IMR-90 (cell line): ENCODE measurements around the gene SFXN3. TPM values are rescaled to one million over a fixed set of nuclear protein-coding genes. Genes with fewer than 3 reads are reported as not detected.

ENCODE experiments used
- ATAC-seq: fragments of 200-7000 bp; cut with Tn5 transposase; 2 replicates; pipeline ENCODE4 v1.9.1; 2020; ENCODE audit warnings: low read depth, mild to moderate bottlenecking, moderate library complexity
- BruUV-seq: library from RNA; stranded (reverse); fragments of 400-500 nt; replicated peaks from 2 replicates; lab custom pipeline; 2021; lab: Mats Ljungman, UMichigan
- CTCF ChIA-PET: fragments of 300-600 bp; formaldehyde crosslinking; extraction: SDS; loops from one replicate; lab custom pipeline; 2021; ENCODE audit warnings: antibody characterized with exemption; lab: Yijun Ruan, JAX
- POLR2A ChIA-PET: fragments of 300-600 bp; sonication (Branson Sonifier 250); formaldehyde crosslinking; loops from one replicate; lab custom pipeline; 2022; ENCODE audit warnings: antibody characterized with exemption; ENCODE audit not compliant: unreplicated experiment; lab: Charles Lee
- DNase-seq: peaks from one replicate; pipeline ENCODE4 v3.0.0; 2013
- H2AFZ ChIP-seq: replicated peaks from 2 replicates; pipeline ENCODE3; 2013; ENCODE audit warnings: low read length, mild to moderate bottlenecking; ENCODE audit not compliant: poor library complexity
- H2AK5ac ChIP-seq: 2 replicates; pipeline ENCODE4 v1.6.1; 2013; ENCODE audit warnings: low read depth, low read length, inconsistent platforms
- H2AK9ac ChIP-seq: replicated peaks from 2 replicates; pipeline ENCODE3; 2013; ENCODE audit warnings: mild to moderate bottlenecking, low read depth, low read length, moderate library complexity; ENCODE audit not compliant: poor library complexity
- H2BK120ac ChIP-seq: 2 replicates; pipeline ENCODE4 v1.6.1; 2013; ENCODE audit warnings: low read depth, low read length, inconsistent platforms
- H2BK15ac ChIP-seq: 3 replicates; pipeline ENCODE4 v1.6.1; 2013; ENCODE audit warnings: low read depth, low read length, inconsistent platforms
- H2BK20ac ChIP-seq: 2 replicates; pipeline ENCODE4 v1.6.1; 2013; ENCODE audit warnings: low read depth, mild to moderate bottlenecking, inconsistent platforms, low read length, moderate library complexity
- H2BK5ac ChIP-seq: 2 replicates; pipeline ENCODE4 v1.6.1; 2013; ENCODE audit warnings: mild to moderate bottlenecking, low read depth, low read length, inconsistent platforms; ENCODE audit not compliant: poor library complexity, severe bottlenecking
- H3K14ac ChIP-seq: replicated peaks from 2 replicates; pipeline ENCODE4 v1.6.1; 2013; ENCODE audit warnings: low read depth, low read length, inconsistent platforms
- H3K18ac ChIP-seq: 2 replicates; pipeline ENCODE4 v1.6.1; 2013; ENCODE audit warnings: low read depth, low read length, control low read depth
- H3K23ac ChIP-seq: 2 replicates; pipeline ENCODE4 v1.6.1; 2013; ENCODE audit warnings: low read depth, low read length, inconsistent platforms
- H3K27ac ChIP-seq: 2 replicates; pipeline ENCODE4 v1.5.1; 2013; ENCODE audit warnings: mild to moderate bottlenecking, control low read depth, low read length; ENCODE audit not compliant: insufficient read depth
- H3K27me3 ChIP-seq: 2 replicates; pipeline ENCODE4 v1.6.1; 2013; ENCODE audit warnings: low read length; ENCODE audit not compliant: control insufficient read depth, insufficient read depth
- H3K36me3 ChIP-seq: 2 replicates; pipeline ENCODE4 v1.6.1; 2013; ENCODE audit warnings: low read length, mixed read lengths; ENCODE audit not compliant: control insufficient read depth, insufficient read depth
- H3K4ac ChIP-seq: 2 replicates; pipeline ENCODE4 v1.6.1; 2013; ENCODE audit warnings: low read depth, low read length, inconsistent platforms
- H3K4me1 ChIP-seq: 2 replicates; pipeline ENCODE4 v1.6.1; 2013; ENCODE audit warnings: low read length, mixed read lengths; ENCODE audit not compliant: control insufficient read depth, insufficient read depth
- H3K4me2 ChIP-seq: 2 replicates; pipeline ENCODE4 v1.6.1; 2013; ENCODE audit warnings: low read depth, mild to moderate bottlenecking, control low read depth, low read length, moderate library complexity
- H3K4me3 ChIP-seq: 2 replicates; pipeline ENCODE4 v1.5.1; 2013; ENCODE audit warnings: low read depth, mild to moderate bottlenecking, control low read depth, low read length, moderate library complexity; ENCODE audit not compliant: insufficient read depth
- H3K56ac ChIP-seq: 2 replicates; pipeline ENCODE4 v1.6.1; 2013; ENCODE audit warnings: low read length, inconsistent platforms; ENCODE audit not compliant: insufficient read depth; ENCODE audit errors: extremely low read depth
- H3K79me1 ChIP-seq, 2 experiments: 2 replicates each; pipeline ENCODE4 v1.6.1; 2013; ENCODE audit warnings: low read length in 2 of 2, inconsistent platforms in 1 of 2, low read depth in 1 of 2
- H3K9ac ChIP-seq: 2 replicates; pipeline ENCODE4 v1.6.1; 2013; ENCODE audit warnings: low read depth, low read length, control low read depth
- H3K9me1 ChIP-seq: 2 replicates; pipeline ENCODE4 v1.6.1; 2013; ENCODE audit warnings: low read length, inconsistent platforms; ENCODE audit not compliant: insufficient read depth
- H3K9me3 ChIP-seq: 2 replicates; pipeline ENCODE4 v1.6.1; 2013; ENCODE audit warnings: low read length; ENCODE audit not compliant: control insufficient read depth, insufficient read depth
- H4K20me1 ChIP-seq: 2 replicates; pipeline ENCODE4 v1.6.1; 2013; ENCODE audit warnings: low read length, inconsistent platforms; ENCODE audit not compliant: insufficient read depth
- H4K5ac ChIP-seq: 2 replicates; pipeline ENCODE4 v1.6.1; 2013; ENCODE audit warnings: mild to moderate bottlenecking, low read depth, low read length, control low read depth
- H4K8ac ChIP-seq, 2 experiments: 2 replicates each; pipeline ENCODE4 v1.6.1; 2013; ENCODE audit warnings: low read depth in 2 of 2, low read length in 2 of 2, control low read depth in 1 of 2, inconsistent platforms in 1 of 2
- H4K91ac ChIP-seq: 2 replicates; pipeline ENCODE4 v1.6.1; 2013; ENCODE audit warnings: low read depth, low read length, inconsistent platforms; ENCODE audit not compliant: insufficient read depth
- CTCF ChIP-seq: conservative IDR thresholded peaks from 2 replicates; pipeline ENCODE4 v1.5.1; 2012; ENCODE audit warnings: mild to moderate bottlenecking, low read depth, low read length, improper control_type of control experiment
- NFE2L2 ChIP-seq: fragments of 150-350 bp; IDR thresholded peaks from 2 replicates; pipeline ENCODE4 v1.6.1; 2016; ENCODE audit warnings: low read depth, mild to moderate bottlenecking, low read length
- WGBS, 2 experiments: methylation state at CpG; one replicate each; pipeline versions ENCODE4 v1.1.5 to v1.1.7; 2013; ENCODE audit warnings: missing lambda C conversion rate in 2 of 2; ENCODE audit not compliant: insufficient read length in 1 of 2; ENCODE audit errors: extremely low coverage in 2 of 2; 5-methylcytosine and 5-hydroxymethylcytosine counted together
- dilution Hi-C: fragments of 300-500 bp; cut with HindIII; formaldehyde crosslinking; loops from one replicate; pipeline ENCODE4 v1.14.3; 2018; ENCODE audit warnings: low sequenced_read_pairs; ENCODE audit not compliant: unreplicated experiment
- in situ Hi-C: fragments of 300-500 bp; cut with MboI; formaldehyde crosslinking; loops from 3 replicates; pipeline ENCODE4 v1.14.3; 2019; ENCODE audit warnings: low sequenced_read_pairs, inconsistent platforms, mixed read lengths
- intact Hi-C: fragments of 100-400 bp; cut with micrococcal nuclease; formaldehyde crosslinking; loops from 2 replicates; pipeline ENCODE4 v1.10.0; 2022
- polyA plus RNA-seq, 3 experiments: library from polyadenylated mRNA; depleted of rRNA; stranded (reverse); fragments of >200 nt; gene quantifications; 2 replicates each; pipeline ENCODE4 v1.2.3, GENCODE V29; 2012; ENCODE audit warnings: low replicate concordance in 1 of 3
- total RNA-seq: library from RNA; depleted of rRNA; stranded (reverse); fragments of >200 nt; gene quantifications from 2 replicates; pipeline ENCODE4 v1.2.3, GENCODE V29; 2012

The SFXN3 gene
- total and polyA plus RNA-seq, 2 of the 4 experiments (the other 2 are of a cell fraction), result 64.7 to 77.2 TPM

GRCh38 chr10:101010329-101010728 lies 20.7 kb upstream of the SFXN3 start:
- POLR2A ChIA-PET, result interaction anchor here (0.6 kb wide), 1 partner anchor 856 kb away, joined by 3 read pairs; no protein-coding TSS in a partner anchor
- 100% methylated on average over 2 of the region's 22 CpGs; no CpG with 5 or more reads in 1 of the 2 experiments for WGBS, 2 experiments
- H3K9ac ChIP-seq, result no peak overlapping the region
- no peak overlapping the region for H3K14ac ChIP-seq
- H3K9me3 ChIP-seq, result no peaks in the 10 kb centered on the region
- H3K4me2 ChIP-seq, result no peak overlapping the region
- H3K4ac ChIP-seq, result no peak overlapping the region
- peaks cover 26% of the 10 kb centered on the region for H4K20me1 ChIP-seq
- H3K23ac ChIP-seq, result no peak overlapping the region
- no peaks in the 10 kb centered on the region for H3K27me3 ChIP-seq
- DNase-seq (no peak), ATAC-seq (no peak)
- dilution Hi-C loops, result no loop called here
- no peak overlapping the region for H3K18ac ChIP-seq
- no peak for TF ChIP-seq NFE2L2
- TF ChIP-seq CTCF, result no peak
- CTCF ChIA-PET, result no interaction called here
- H2AK9ac ChIP-seq, result no peak overlapping the region
- intact Hi-C loops, result loop anchor here (10.0 kb wide), 1 partner anchor 446 kb away; no protein-coding TSS in a partner anchor
- no peak overlapping the region for H2BK20ac ChIP-seq
- peaks cover 19% of the 10 kb centered on the region for H3K36me3 ChIP-seq
- in situ Hi-C loops, result no loop called here
- H2BK5ac ChIP-seq, result no peak overlapping the region
- H3K4me1 ChIP-seq, result peaks cover 43% of the 10 kb centered on the region
- peaks cover 27% of the 10 kb centered on the region for H3K9me1 ChIP-seq
- H3K79me1 ChIP-seq, result peaks cover 10 to 42% of the 10 kb centered on the region in 2 experiments; a peak in 3 of 4 replicates
- no TSS peak for BruUV-seq
- H2BK15ac ChIP-seq, result no peak overlapping the region
- no peak overlapping the region for H4K5ac ChIP-seq
- no peak overlapping the region for H4K8ac ChIP-seq
- H2AFZ ChIP-seq, result no peak overlapping the region
- no peak overlapping the region for H3K27ac ChIP-seq
- no peak overlapping the region for H3K56ac ChIP-seq
- H4K91ac ChIP-seq, result no peak overlapping the region
- 0 out of 2 replicates have a peak overlapping the region, but pooled peaks have one; percentile 21 for H2AK5ac ChIP-seq
- no peak overlapping the region for H3K4me3 ChIP-seq
- H2BK120ac ChIP-seq, result no peak overlapping the region
